HCT116 (cell line): ENCODE data around the gene SLAMF6. TPM values are rescaled to one million over a fixed set of nuclear protein-coding genes. Genes with fewer than 3 reads are reported as not detected.

Source experiments
- ATAC-seq: fragments of 200-7000 bp; cut with Tn5 transposase; 2 replicates; pipeline ENCODE4 v1.9.1; 2020; ENCODE audit warnings: mild to moderate bottlenecking, moderate library complexity
- BruUV-seq: library from RNA; stranded (reverse); fragments of 400-500 nt; replicated peaks from 2 replicates; lab custom pipeline; 2021; lab: Mats Ljungman, UMichigan
- CTCF ChIA-PET: fragments of 300-600 bp; sonication (Branson Sonifier 250); formaldehyde crosslinking; loops from one replicate; lab custom pipeline; 2021; ENCODE audit warnings: antibody characterized with exemption; lab: Charles Lee
- POLR2A ChIA-PET: fragments of 300-600, 350-600 bp; sonication (Branson Sonifier 250); formaldehyde crosslinking; loops from one replicate; lab custom pipeline; 2021; ENCODE audit warnings: antibody characterized with exemption; lab: Charles Lee
- RAD21 ChIA-PET, 2 experiments: fragments of 300-600 bp; sonication (Branson Sonifier 250); formaldehyde crosslinking; loops; one replicate each; lab custom pipeline; 2023; ENCODE audit warnings: low total read pairs in 2 of 2; ENCODE audit not compliant: uncharacterized antibody in 2 of 2, unreplicated experiment in 2 of 2, low non-redundant PET in 1 of 2; lab: Charles Lee
- DNase-seq: peaks from one replicate; pipeline ENCODE4 v3.0.0-alpha.2; 2010; ENCODE audit warnings: low read depth, low spot score
- H2AFZ ChIP-seq: fragments of 200-600 bp; shearing (Covaris generic), sonication (generic); 2 replicates; pipeline ENCODE4 v1.6.1; 2017; ENCODE audit warnings: low read depth, mixed run types, mixed read lengths, antibody characterized with exemption, low read length; ENCODE audit not compliant: poor library complexity, severe bottlenecking
- H3K27ac ChIP-seq: 2 replicates; pipeline ENCODE4 v1.5.1; 2012; ENCODE audit warnings: low read depth, low read length
- H3K27me3 ChIP-seq: fragments of 200-600 bp; sonication (generic); 2 replicates; pipeline ENCODE4 v1.6.1; 2016; ENCODE audit warnings: mixed run types, low read length, mixed read lengths; ENCODE audit not compliant: insufficient read depth
- H3K36me3 ChIP-seq, 2 experiments: fragments of 200-500 bp in 1 of 2; fragments of 200-600 bp in 1 of 2; sonication (Bioruptor generic) in 1 of 2; sonication (generic) in 1 of 2; 2 replicates each; pipeline versions ENCODE4 v1.5.1 to v1.6.1; 2014 to 2016; ENCODE audit warnings: low read length in 2 of 2, inconsistent platforms in 1 of 2, mixed read lengths in 1 of 2, mixed run types in 1 of 2; ENCODE audit not compliant: insufficient read depth in 2 of 2, control insufficient read depth in 1 of 2
- H3K4me1 ChIP-seq, 2 experiments: fragments of 200-600 bp in 1 of 2; sonication (generic) in 1 of 2; 2 replicates each; pipeline versions ENCODE4 v1.5.1 to v1.6.1; 2012 to 2017; ENCODE audit warnings: low read length in 2 of 2, inconsistent platforms in 1 of 2, mild to moderate bottlenecking in 1 of 2, mixed read lengths in 1 of 2, mixed run types in 1 of 2, moderate library complexity in 1 of 2; ENCODE audit not compliant: insufficient read depth in 2 of 2, control insufficient read depth in 1 of 2
- H3K4me2 ChIP-seq: fragments of 200-600 bp; sonication (generic); 2 replicates; pipeline ENCODE4 v1.6.1; 2017; ENCODE audit warnings: mixed run types, low read length, mixed read lengths
- H3K4me3 ChIP-seq, 2 experiments: fragments of 200-600 bp in 1 of 2; sonication (generic) in 1 of 2; replicated peaks in 1 of 2; 2 replicates each; pipeline ENCODE4 v1.5.1; 2011 to 2016; ENCODE audit warnings: low read length in 2 of 2, control low read depth in 1 of 2, low read depth in 1 of 2, mild to moderate bottlenecking in 1 of 2, mixed read lengths in 1 of 2, mixed run types in 1 of 2
- H3K79me2 ChIP-seq: fragments of 200-600 bp; sonication (generic); 2 replicates; pipeline ENCODE4 v1.6.1; 2017; ENCODE audit warnings: mild to moderate bottlenecking, mixed run types, low read length, moderate library complexity, mixed read lengths; ENCODE audit not compliant: insufficient read depth
- H3K9ac ChIP-seq: fragments of 200-600 bp; sonication (generic); 2 replicates; pipeline ENCODE4 v1.6.1; 2016; ENCODE audit warnings: low read length, mixed read lengths
- H3K9me2 ChIP-seq: fragments of 200-600 bp; sonication (generic), shearing (Covaris generic); 2 replicates; pipeline ENCODE4 v1.6.1; 2017; ENCODE audit warnings: mixed run types, mild to moderate bottlenecking, moderate library complexity; ENCODE audit not compliant: insufficient read depth
- H3K9me3 ChIP-seq, 2 experiments: fragments of 200-500 bp in 1 of 2; fragments of 200-600 bp in 1 of 2; sonication (Bioruptor generic) in 1 of 2; sonication (generic) in 1 of 2; 2 replicates each; pipeline ENCODE4 v1.6.1; 2014 to 2017; ENCODE audit warnings: low read length in 2 of 2, mixed read lengths in 2 of 2, inconsistent platforms in 1 of 2, low read depth in 1 of 2, mild to moderate bottlenecking in 1 of 2, mixed run types in 1 of 2, moderate library complexity in 1 of 2; ENCODE audit not compliant: control insufficient read depth in 1 of 2, insufficient read depth in 1 of 2
- H4K20me1 ChIP-seq: fragments of 200-600 bp; sonication (generic), shearing (Covaris generic); 2 replicates; pipeline ENCODE4 v1.6.1; 2017; ENCODE audit warnings: mixed run types, mild to moderate bottlenecking, moderate library complexity; ENCODE audit not compliant: insufficient read depth
- ATF3 ChIP-seq: IDR thresholded peaks from 2 replicates; pipeline ENCODE4 v1.6.1; 2012
- CBX3 ChIP-seq: IDR thresholded peaks from 2 replicates; pipeline ENCODE4 v1.6.1; 2012; ENCODE audit warnings: low read depth
- CEBPB ChIP-seq: IDR thresholded peaks from 2 replicates; pipeline ENCODE4 v1.6.1; 2012; ENCODE audit warnings: low read depth
- CTCF ChIP-seq, 3 experiments: fragments of 200-600 bp in 1 of 3; sonication (generic) in 1 of 3; IDR thresholded peaks in 2 of 3; conservative IDR thresholded peaks in 1 of 3; 2 replicates each; pipeline ENCODE4 v1.5.1; 2012 to 2017; ENCODE audit warnings: low read depth in 2 of 3, low read length in 2 of 3, antibody characterized with exemption in 1 of 3, borderline replicate concordance in 1 of 3, control low read depth in 1 of 3, mild to moderate bottlenecking in 1 of 3, mixed read lengths in 1 of 3, mixed run types in 1 of 3, moderate library complexity in 1 of 3; ENCODE audit not compliant: insufficient read depth in 1 of 3
- EGR1 ChIP-seq: IDR thresholded peaks from 2 replicates; pipeline ENCODE4 v1.6.1; 2012; ENCODE audit warnings: low read depth
- ELF1 ChIP-seq: IDR thresholded peaks from 2 replicates; pipeline ENCODE4 v1.6.1; 2012; ENCODE audit warnings: low read depth, borderline replicate concordance
- POLR2A ChIP-seq: IDR thresholded peaks from 2 replicates; pipeline ENCODE4 v1.7.0; 2011; ENCODE audit warnings: borderline replicate concordance; ENCODE audit not compliant: insufficient read depth, insufficient read length; ENCODE audit errors: extremely low read depth
- REST ChIP-seq: IDR thresholded peaks from 2 replicates; pipeline ENCODE4 v1.6.1; 2012; ENCODE audit warnings: low read depth
- SIN3A ChIP-seq: IDR thresholded peaks from 2 replicates; pipeline ENCODE4 v1.6.1; 2012; ENCODE audit warnings: low read depth
- SP1 ChIP-seq: IDR thresholded peaks from 2 replicates; pipeline ENCODE4 v1.6.1; 2012; ENCODE audit warnings: low read depth
- SRF ChIP-seq: IDR thresholded peaks from 2 replicates; pipeline ENCODE4 v1.6.1; 2012; ENCODE audit warnings: low read depth
- ZFX ChIP-seq: fragments of 450-650 bp; IDR thresholded peaks from 2 replicates; pipeline ENCODE4 v1.6.1; 2017
- ZNF274 ChIP-seq: fragments of 200-500 bp; sonication (Bioruptor generic); IDR thresholded peaks from 2 replicates; pipeline ENCODE4 v1.6.1; 2014; ENCODE audit warnings: mild to moderate bottlenecking, low read depth, low read length, inconsistent platforms
- intact Hi-C: fragments of 100-400 bp; cut with micrococcal nuclease; formaldehyde crosslinking; loops from 2 replicates; pipeline ENCODE4 v1.10.0; 2022
- total RNA-seq: library from RNA; stranded (reverse); gene quantifications from one replicate; pipeline ENCODE4 v1.2.1, GENCODE V29; 2021; ENCODE audit not compliant: unreplicated experiment

SLAMF6 gene
- total RNA-seq, 1 experiment from 2014 or later: not detected

- Histone ChIP-seq H3K9me2 (no peaks in the 10 kb centered on the region), H3K36me3 (no peaks in the 10 kb centered on the region), H3K79me2 (no peaks in the 10 kb centered on the region), H3K4me1 (no peaks in the 10 kb centered on the region), H4K20me1 (no peaks in the 10 kb centered on the region), H3K27me3 (no peaks in the 10 kb centered on the region), H3K27ac (no peak overlapping the region), H2AFZ (no peak overlapping the region), H3K4me2 (no peak overlapping the region), H3K4me3 (no peak overlapping the region), H3K9ac (no peak overlapping the region), H3K9me3 (no peaks in the 10 kb centered on the region)
- BruUV-seq: no TSS peak
- CTCF ChIA-PET: no interaction called here
- RAD21 ChIA-PET: no interaction called here
- no peak for TF ChIP-seq POLR2A
- TF ChIP-seq REST: no peak
- no peak for TF ChIP-seq CEBPB
- no peak for TF ChIP-seq EGR1
- TF ChIP-seq ATF3: no peak
- TF ChIP-seq CBX3: no peak
- TF ChIP-seq SP1: no peak
- TF ChIP-seq ELF1: no peak
- TF ChIP-seq SIN3A: no peak
- no peak for TF ChIP-seq SRF
- TF ChIP-seq ZFX: no peak
- TF ChIP-seq ZNF274: no peak
- no peak for TF ChIP-seq CTCF (IDR thresholded peaks at IDR 0.05 in 2 of 3, conservative IDR thresholded peaks at IDR 0.05 in 1 of 3; ENCODE audit: borderline replicate concordance in 1 of 3, insufficient read depth in 1 of 3, low read depth in 2 of 3, low read length in 2 of 3)
- intact Hi-C loops: no loop called here
- POLR2A ChIA-PET: no interaction called here
- ATAC-seq (no peak), DNase-seq (no peak)
Measured at GRCh38 chr1:160552425-160552824, 29.4 kb upstream of the SLAMF6 start.
